Chondrocyte (in vitro differentiated cells): ENCODE results near the gene GPR135. TPM values are rescaled to one million over a fixed set of nuclear protein-coding genes. Genes with fewer than 3 reads are reported as not detected.

ENCODE experiments used
- DNase-seq: peaks from one replicate; pipeline ENCODE4 v3.0.0; 2021; ENCODE audit warnings: mixed read lengths, low spot score
- H3K27ac Mint-ChIP-seq: one replicate; pipeline ENCODE4 v1.8.0; 2021; ENCODE audit warnings: mild to moderate bottlenecking, moderate library complexity, mixed read lengths; ENCODE audit not compliant: unreplicated experiment
- H3K27me3 Mint-ChIP-seq: 2 replicates; pipeline ENCODE4 v1.8.0; 2021; ENCODE audit warnings: low read depth, mixed read lengths
- H3K36me3 Mint-ChIP-seq: 2 replicates; pipeline ENCODE4 v1.8.0; 2021; ENCODE audit warnings: low read depth, mixed read lengths
- H3K4me1 Mint-ChIP-seq: 2 replicates; pipeline ENCODE4 v1.8.0; 2021; ENCODE audit warnings: low read depth, mild to moderate bottlenecking, mixed read lengths
- H3K4me3 Mint-ChIP-seq: one replicate; pipeline ENCODE4 v1.8.0; 2021; ENCODE audit warnings: mild to moderate bottlenecking, moderate library complexity, mixed read lengths; ENCODE audit not compliant: unreplicated experiment
- H3K9me3 Mint-ChIP-seq: 2 replicates; pipeline ENCODE4 v1.8.0; 2021; ENCODE audit warnings: low read depth, mixed read lengths
- total RNA-seq: library from RNA; stranded (reverse); gene quantifications from 3 replicates; pipeline ENCODE4 v1.2.1, GENCODE V29; 2021
- TF ChIP-seq, protein P1 (sequence below): fragments of 200-600 bp; sonication (generic); IDR thresholded peaks from 2 replicates; pipeline ENCODE4 v1.5.0; 2021; ENCODE audit warnings: antibody characterized with exemption, mild to moderate bottlenecking, moderate library complexity

The GPR135 gene
- total RNA-seq, 1 donor from 2014 or later, result 4.0 TPM

DNA sequence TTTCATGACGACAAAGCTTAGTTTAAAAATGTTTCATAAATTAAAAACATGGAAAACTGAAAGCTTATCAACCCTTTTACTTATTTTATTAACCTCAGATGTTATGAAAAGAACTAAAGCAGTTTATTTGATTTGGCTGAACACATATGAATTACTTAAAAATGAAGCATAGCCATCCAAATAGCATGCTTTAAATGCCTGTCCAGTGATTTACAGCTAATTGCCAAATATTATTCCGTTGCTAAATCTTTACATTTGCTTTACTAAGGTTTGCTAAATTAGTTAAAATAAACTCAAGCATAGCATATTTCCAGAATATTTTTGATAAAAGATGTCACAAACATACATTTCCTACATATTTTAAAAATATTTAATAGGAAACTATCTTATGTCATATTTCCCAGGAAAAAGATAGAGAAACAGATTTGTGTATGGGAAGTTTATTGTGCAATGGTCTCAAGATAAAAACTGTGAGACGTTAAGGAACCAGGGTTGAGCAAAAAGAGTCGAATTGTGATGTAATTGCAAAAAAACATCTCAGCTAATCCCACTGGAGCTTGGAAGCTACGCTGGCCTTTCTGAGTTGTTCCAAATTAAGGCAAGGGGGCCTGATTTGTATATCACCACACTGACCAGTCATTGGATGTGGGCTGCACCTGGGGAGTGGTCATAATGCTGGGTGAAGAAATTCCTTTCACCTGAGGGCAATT is 25.8 kb downstream of the GPR135 start:
- peaks cover 2% of the 10 kb centered on the region for H3K36me3 Mint-ChIP-seq
- TF ChIP-seq, protein P1, sequence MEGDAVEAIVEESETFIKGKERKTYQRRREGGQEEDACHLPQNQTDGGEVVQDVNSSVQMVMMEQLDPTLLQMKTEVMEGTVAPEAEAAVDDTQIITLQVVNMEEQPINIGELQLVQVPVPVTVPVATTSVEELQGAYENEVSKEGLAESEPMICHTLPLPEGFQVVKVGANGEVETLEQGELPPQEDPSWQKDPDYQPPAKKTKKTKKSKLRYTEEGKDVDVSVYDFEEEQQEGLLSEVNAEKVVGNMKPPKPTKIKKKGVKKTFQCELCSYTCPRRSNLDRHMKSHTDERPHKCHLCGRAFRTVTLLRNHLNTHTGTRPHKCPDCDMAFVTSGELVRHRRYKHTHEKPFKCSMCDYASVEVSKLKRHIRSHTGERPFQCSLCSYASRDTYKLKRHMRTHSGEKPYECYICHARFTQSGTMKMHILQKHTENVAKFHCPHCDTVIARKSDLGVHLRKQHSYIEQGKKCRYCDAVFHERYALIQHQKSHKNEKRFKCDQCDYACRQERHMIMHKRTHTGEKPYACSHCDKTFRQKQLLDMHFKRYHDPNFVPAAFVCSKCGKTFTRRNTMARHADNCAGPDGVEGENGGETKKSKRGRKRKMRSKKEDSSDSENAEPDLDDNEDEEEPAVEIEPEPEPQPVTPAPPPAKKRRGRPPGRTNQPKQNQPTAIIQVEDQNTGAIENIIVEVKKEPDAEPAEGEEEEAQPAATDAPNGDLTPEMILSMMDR, result no peak
- peak overlapping the region; percentile 56 for H3K27ac Mint-ChIP-seq
- H3K9me3 Mint-ChIP-seq, result no peaks in the 10 kb centered on the region
- H3K4me3 Mint-ChIP-seq, result no peak overlapping the region
- no peaks in the 10 kb centered on the region for H3K27me3 Mint-ChIP-seq
- no peak for DNase-seq
- H3K4me1 Mint-ChIP-seq, result peaks cover 43% of the 10 kb centered on the region

DNA sequence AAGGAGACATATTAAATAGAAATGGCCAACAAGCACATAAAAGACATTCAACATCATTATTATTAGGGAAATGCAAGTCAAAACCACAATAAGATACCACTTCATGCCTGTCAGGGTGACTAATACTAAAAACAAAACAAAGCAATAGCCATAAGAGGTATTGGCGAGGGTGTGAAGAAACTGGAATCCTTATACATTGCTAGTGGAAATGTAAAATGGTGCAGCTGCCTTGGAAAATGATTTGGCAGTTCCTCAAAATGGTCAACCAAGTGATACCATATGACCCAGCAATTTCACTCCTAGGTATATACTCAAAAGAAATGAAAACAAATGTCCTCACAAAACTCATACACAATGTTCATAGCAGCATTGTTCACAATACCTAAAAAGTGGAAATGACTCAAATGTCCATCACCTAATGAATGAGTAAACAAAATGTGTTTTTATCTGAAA is 27.0 kb downstream of the GPR135 start:
- TF ChIP-seq, protein P1, result no peak
- DNase-seq, result no peak
- Mint-ChIP-seq H3K4me1 (peaks cover 40% of the 10 kb centered on the region), H3K27me3 (no peaks in the 10 kb centered on the region), H3K4me3 (no peak overlapping the region), H3K36me3 (peaks cover 2% of the 10 kb centered on the region), H3K9me3 (no peaks in the 10 kb centered on the region), H3K27ac (peak overlapping the region; percentile 56)

DNA sequence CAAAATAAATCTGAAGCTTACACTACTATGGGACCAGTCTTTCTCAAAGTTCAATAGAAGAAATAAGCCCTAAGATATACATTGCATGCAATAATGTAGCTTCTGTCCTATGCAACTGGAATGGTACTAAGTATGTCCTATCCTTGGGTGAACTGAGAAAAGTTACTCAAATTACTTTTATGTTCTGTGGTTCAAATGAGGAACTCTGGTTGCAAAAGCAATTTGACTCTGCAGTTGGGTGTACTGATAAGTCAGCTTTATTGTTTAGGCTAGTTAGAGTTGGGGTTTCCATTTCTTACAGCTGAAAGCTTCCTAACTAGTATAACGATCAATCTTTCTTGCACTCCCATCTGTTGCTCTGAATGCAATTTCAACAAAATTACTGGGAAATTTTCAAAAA is 29.2 kb downstream of the GPR135 start:
- H3K36me3 Mint-ChIP-seq, result peaks cover under 1% of the 10 kb centered on the region
- no peaks in the 10 kb centered on the region for H3K9me3 Mint-ChIP-seq
- no peaks in the 10 kb centered on the region for H3K27me3 Mint-ChIP-seq
- H3K4me1 Mint-ChIP-seq, result peaks cover 40% of the 10 kb centered on the region
- TF ChIP-seq, protein P1, result no peak
- DNase-seq, result no peak
- H3K27ac Mint-ChIP-seq, result no peak overlapping the region
- H3K4me3 Mint-ChIP-seq, result no peak overlapping the region

DNA sequence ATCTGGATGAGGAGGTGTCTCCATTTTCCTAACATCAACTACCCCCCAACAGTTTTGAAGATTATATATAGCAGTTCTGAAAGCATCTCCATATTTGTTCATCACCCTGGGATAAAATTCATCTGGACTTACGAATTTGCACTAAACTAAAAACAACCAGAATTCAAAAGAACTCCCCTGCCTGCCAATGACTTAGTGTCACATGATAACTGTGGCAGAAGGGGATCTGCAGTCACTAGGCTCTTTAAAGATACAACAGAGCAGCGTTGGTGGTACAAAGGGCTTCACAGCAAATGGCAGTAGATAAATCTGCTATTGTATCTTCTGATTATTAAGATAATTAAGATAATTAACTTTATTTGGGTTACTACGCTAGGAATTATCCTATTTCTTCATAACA is 30.1 kb downstream of the GPR135 start:
- TF ChIP-seq, protein P1, result no peak
- Mint-ChIP-seq H3K36me3 (peaks cover 3% of the 10 kb centered on the region), H3K27ac (no peak overlapping the region), H3K4me3 (no peak overlapping the region), H3K4me1 (peaks cover 34% of the 10 kb centered on the region), H3K9me3 (no peaks in the 10 kb centered on the region), H3K27me3 (no peaks in the 10 kb centered on the region)
- DNase-seq, result no peak

DNA sequence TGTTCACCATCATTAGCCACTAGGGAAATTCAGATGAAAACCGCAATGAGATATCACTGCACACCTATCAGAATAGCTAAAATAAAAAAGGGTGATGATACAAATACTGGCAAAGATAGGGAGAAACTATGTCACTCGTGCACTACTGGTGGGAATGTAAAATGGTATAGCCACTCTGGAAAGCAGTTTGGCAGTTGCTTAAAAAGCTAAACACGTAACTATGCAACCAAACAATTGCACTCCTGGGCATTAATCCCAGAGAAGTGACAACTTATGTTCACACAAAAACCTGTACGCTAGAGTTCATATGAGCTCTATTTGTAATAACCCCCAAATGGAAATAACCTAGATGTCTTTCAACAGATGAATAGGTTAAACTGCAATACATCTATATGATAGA is 35.4 kb downstream of the GPR135 start:
- Mint-ChIP-seq H3K27ac (no peak overlapping the region), H3K4me1 (peaks cover 31% of the 10 kb centered on the region), H3K4me3 (no peak overlapping the region), H3K27me3 (no peaks in the 10 kb centered on the region), H3K9me3 (no peaks in the 10 kb centered on the region), H3K36me3 (peaks cover 3% of the 10 kb centered on the region)
- DNase-seq, result no peak
- TF ChIP-seq, protein P1, result no peak
